Measurements from ENCODE around the gene MAGED2.

- TF ChIP-seq POLR2A (IDR thresholded peaks at IDR 0.05) = no peak
- TF ChIP-seq CTCF (IDR thresholded peaks at IDR 0.05) = no peak
- no peak for TF ChIP-seq POLR2AphosphoS5 (IDR thresholded peaks at IDR 0.05)
Measured at GRCh38 chrX:54798137-54798536, 9.4 kb upstream of the MAGED2 start, which contains the start of gene ITIH6.

All from suprapubic skin (tissue), 4 donors.